ENCODE data around the gene LYZL2. TPM values are rescaled to one million over a fixed set of nuclear protein-coding genes. Genes with fewer than 3 reads are reported as not detected.

LYZL2 gene
- total and polyA plus RNA-seq, 2 of the 8 experiments (the other 6 are each of a cell fraction or from before 2014, with no cell fraction given): not detected

DNA sequence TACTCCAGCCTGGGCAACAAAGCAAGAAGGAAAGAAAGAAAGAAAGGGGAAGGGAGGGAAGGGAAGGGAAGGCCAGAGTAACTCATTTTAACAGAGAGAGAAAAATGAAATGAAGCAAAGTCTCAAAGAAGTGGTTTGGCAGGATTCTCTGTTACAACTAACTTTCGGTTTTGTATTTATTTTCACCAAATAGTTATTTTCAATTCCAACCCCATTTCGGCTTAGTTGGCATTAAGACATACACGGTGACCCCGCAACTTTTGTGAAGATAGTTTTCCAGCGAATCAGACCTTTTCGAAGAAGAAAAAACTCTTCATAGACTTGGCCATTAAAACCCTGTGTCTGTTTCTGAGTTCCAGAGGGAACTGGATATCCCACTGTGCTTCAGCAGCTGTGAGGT is 45.2 kb upstream of the LYZL2 start:
- Histone ChIP-seq H3K23ac (ENCODE audit: insufficient read length) (no peak overlapping the region), H2AK5ac (ENCODE audit: low read depth, low read length) (no peak overlapping the region), H4K20me1 (replicated peaks in 1 of 2; ENCODE audit: control insufficient read depth in 1 of 2, insufficient read depth in 2 of 2, low read length in 2 of 2) (no peaks in the 10 kb centered on the region), H4K91ac (replicated peaks; ENCODE audit: insufficient read length, low read length) (no peak overlapping the region), H2BK120ac (replicated peaks; ENCODE audit: low read depth, low read length) (no peak overlapping the region), H2BK15ac (ENCODE audit: low read length) (no peak overlapping the region), H2BK5ac (ENCODE audit: low read depth, low read length) (no peak overlapping the region), H3K9me3 (ENCODE audit: insufficient read depth in 2 of 2, low read depth in 1 of 2, low read length in 1 of 2) (no peaks in the 10 kb centered on the region), H3K27me3 (replicated peaks in 1 of 4; ENCODE audit: control insufficient read depth in 3 of 4, extremely low read depth in 1 of 4, insufficient read depth in 3 of 4, low read length in 3 of 4) (no peaks in the 10 kb centered on the region), H3K14ac (ENCODE audit: insufficient read length) (no peak overlapping the region), H3K23me2 (ENCODE audit: low read depth, low read length) (peaks cover 2% of the 10 kb centered on the region; the same call in 1 of the 2 replicates), H2BK20ac (ENCODE audit: low read length) (no peak overlapping the region), H3K9ac (replicated peaks in 1 of 4; ENCODE audit: extremely low read depth in 1 of 4, low read depth in 3 of 4, low read length in 3 of 4) (no peak overlapping the region), H3K36me3 (ENCODE audit: control insufficient read depth in 2 of 4, insufficient read depth in 4 of 4, low read length in 3 of 4) (no peaks in the 10 kb centered on the region), H2BK12ac (ENCODE audit: low read depth, low read length) (no peak overlapping the region), H3K4me1 (replicated peaks in 1 of 4; ENCODE audit: control insufficient read depth in 3 of 4, insufficient read depth in 4 of 4, low read length in 3 of 4) (peaks cover 0 to 5% (median 0%) of the 10 kb centered on the region in 4 experiments; a peak in 1 of 7 replicates), H3K18ac (ENCODE audit: extremely low read depth, low read length) (no peak overlapping the region), H3K4me3 (ENCODE audit: extremely low read depth in 1 of 4, insufficient read depth in 2 of 4, low read depth in 3 of 4, low read length in 4 of 4) (no peak overlapping the region), H3K27ac (ENCODE audit: low read depth, low read length) (no peak overlapping the region), H3K4me2 (ENCODE audit: insufficient read depth in 1 of 2, low read depth in 2 of 2, low read length in 2 of 2) (no peak overlapping the region), H3K56ac (replicated peaks; ENCODE audit: insufficient read length, low read depth, low read length) (no peak overlapping the region), H4K8ac (ENCODE audit: extremely low read depth, insufficient read depth, low read length) (no peak overlapping the region), H3K79me2 (ENCODE audit: control insufficient read depth in 1 of 2, insufficient read depth in 2 of 2, low read length in 2 of 2) (no peaks in the 10 kb centered on the region), H3K79me1 (ENCODE audit: low read depth, low read length) (no peaks in the 10 kb centered on the region), H2AFZ (ENCODE audit: low read length) (no peak overlapping the region), H3K4ac (replicated peaks; ENCODE audit: insufficient read length, low read depth, low read length) (no peak overlapping the region), H4K5ac (ENCODE audit: insufficient read length, low read depth, low read length) (no peak overlapping the region)
- WGBS, 2 experiments (ENCODE audit: extremely low coverage in 1 of 2, insufficient coverage in 1 of 2, insufficient read length in 1 of 2, insufficient replicate concordance in 2 of 2, low coverage in 1 of 2, low lambda C conversion rate in 2 of 2, missing lambda C conversion rate in 1 of 2): 88% methylated on average over 6 of the region's 6 CpGs; no CpG with 5 or more reads in 1 of the 2 experiments
- no peak for FAIRE-seq
- CTCF ChIA-PET (ENCODE audit: partially characterized antibody): interaction anchor here (0.7 kb wide), 1 partner anchor 217 kb away, joined by 3 read pairs; no protein-coding TSS in a partner anchor
- no peak for DNase-seq (ENCODE audit: low read depth in 1 of 2, low spot score in 2 of 2)
- POLR2A ChIA-PET (ENCODE audit: partially characterized antibody): no interaction called here
- TF ChIP-seq, protein P1, sequence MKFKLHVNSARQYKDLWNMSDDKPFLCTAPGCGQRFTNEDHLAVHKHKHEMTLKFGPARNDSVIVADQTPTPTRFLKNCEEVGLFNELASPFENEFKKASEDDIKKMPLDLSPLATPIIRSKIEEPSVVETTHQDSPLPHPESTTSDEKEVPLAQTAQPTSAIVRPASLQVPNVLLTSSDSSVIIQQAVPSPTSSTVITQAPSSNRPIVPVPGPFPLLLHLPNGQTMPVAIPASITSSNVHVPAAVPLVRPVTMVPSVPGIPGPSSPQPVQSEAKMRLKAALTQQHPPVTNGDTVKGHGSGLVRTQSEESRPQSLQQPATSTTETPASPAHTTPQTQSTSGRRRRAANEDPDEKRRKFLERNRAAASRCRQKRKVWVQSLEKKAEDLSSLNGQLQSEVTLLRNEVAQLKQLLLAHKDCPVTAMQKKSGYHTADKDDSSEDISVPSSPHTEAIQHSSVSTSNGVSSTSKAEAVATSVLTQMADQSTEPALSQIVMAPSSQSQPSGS (IDR thresholded peaks at IDR 0.05; ENCODE audit: low read length): no peak
- TF ChIP-seq SRF (IDR thresholded peaks at IDR 0.05; ENCODE audit: low read depth, low read length): no peak
- TF ChIP-seq, protein P2, sequence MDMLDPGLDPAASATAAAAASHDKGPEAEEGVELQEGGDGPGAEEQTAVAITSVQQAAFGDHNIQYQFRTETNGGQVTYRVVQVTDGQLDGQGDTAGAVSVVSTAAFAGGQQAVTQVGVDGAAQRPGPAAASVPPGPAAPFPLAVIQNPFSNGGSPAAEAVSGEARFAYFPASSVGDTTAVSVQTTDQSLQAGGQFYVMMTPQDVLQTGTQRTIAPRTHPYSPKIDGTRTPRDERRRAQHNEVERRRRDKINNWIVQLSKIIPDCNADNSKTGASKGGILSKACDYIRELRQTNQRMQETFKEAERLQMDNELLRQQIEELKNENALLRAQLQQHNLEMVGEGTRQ (IDR thresholded peaks at IDR 0.05; ENCODE audit: low read length): no peak
